ENCODE data around the gene ERICH3.

Gene ERICH3

GRCh38 chr1:74618974-74619373 lies 54.6 kb downstream of the ERICH3 start:
- Histone ChIP-seq H3K27ac (no peak overlapping the region), H3K4me3 (no peak overlapping the region), H3K36me3 (ENCODE audit: insufficient read depth, low read length) (no peaks in the 10 kb centered on the region), H3K9me3 (ENCODE audit: low read depth, low read length) (no peaks in the 10 kb centered on the region), H3K9ac (ENCODE audit: insufficient read length) (no peak overlapping the region)
- TF ChIP-seq EZH2 (IDR thresholded peaks at IDR 0.05) (no peak), FOXP2 (optimal IDR thresholded peaks at IDR 0.05; ENCODE audit: control extremely low read depth, extremely low read length, insufficient read depth) (no peak)
- DNase-seq (ENCODE audit: low read depth, low spot score) = no peak

DNA sequence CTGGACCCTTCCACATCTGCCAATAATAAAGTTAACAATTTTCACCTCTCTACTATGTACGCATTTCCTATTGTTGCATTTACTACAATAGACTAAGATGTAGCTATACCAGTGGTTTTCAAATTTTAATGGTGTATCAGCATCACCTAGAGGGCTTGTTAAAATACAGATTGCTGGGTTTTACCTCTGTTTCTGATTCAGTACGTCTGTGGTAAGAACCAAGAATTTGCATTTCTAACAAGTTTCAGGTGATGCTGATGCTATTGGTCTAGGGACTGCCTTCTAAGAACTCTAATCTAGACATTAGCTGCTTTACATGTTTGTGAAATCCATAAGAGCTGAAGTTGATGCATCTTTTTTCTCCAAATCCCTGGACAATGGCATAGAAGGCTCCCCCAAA lies 59.7 kb downstream of the ERICH3 start:
- DNase-seq (ENCODE audit: low read depth, low spot score) = no peak
- TF ChIP-seq FOXP2 (optimal IDR thresholded peaks at IDR 0.05; ENCODE audit: control extremely low read depth, extremely low read length, insufficient read depth) (no peak), EZH2 (IDR thresholded peaks at IDR 0.05) (no peak), POLR2AphosphoS5 (IDR thresholded peaks at IDR 0.05; ENCODE audit: borderline replicate concordance, low read depth, low read length) (no peak)
- Histone ChIP-seq H3K4me3 (no peak overlapping the region), H3K9me3 (ENCODE audit: low read depth, low read length) (no peaks in the 10 kb centered on the region), H3K36me3 (ENCODE audit: insufficient read depth, low read length) (no peaks in the 10 kb centered on the region), H3K27ac (no peak overlapping the region), H3K9ac (ENCODE audit: insufficient read length) (no peak overlapping the region)

DNA sequence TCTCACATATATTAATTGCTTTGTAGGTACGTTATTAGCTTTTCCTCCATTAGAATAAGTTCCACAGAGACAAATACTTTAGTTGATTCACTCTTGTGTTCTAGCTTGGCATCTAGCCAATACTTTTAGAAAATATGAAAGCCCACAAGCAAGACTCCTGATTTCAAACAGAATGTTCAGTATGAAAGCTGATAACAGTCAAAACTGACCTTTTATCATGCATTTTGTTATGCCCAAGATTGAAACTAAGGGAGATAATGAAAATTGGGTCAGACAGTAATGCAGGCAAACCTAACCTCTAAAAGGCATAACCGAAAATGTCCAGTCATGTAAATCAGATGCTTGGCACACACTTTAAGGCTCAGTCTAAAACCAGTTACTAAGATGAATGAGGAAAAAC lies 61.7 kb downstream of the ERICH3 start:
- H3K4me3 ChIP-seq = no peak overlapping the region
- DNase-seq (ENCODE audit: low read depth, low spot score) = no peak
- no peak for TF ChIP-seq FOXP2 (optimal IDR thresholded peaks at IDR 0.05; ENCODE audit: control extremely low read depth, extremely low read length, insufficient read depth)
- TF ChIP-seq EZH2 (IDR thresholded peaks at IDR 0.05) = no peak
- no peak for TF ChIP-seq POLR2AphosphoS5 (IDR thresholded peaks at IDR 0.05; ENCODE audit: borderline replicate concordance, low read depth, low read length)
- no peak overlapping the region for H3K9ac ChIP-seq (ENCODE audit: insufficient read length)
- no peak overlapping the region for H3K27ac ChIP-seq
- H3K9me3 ChIP-seq (ENCODE audit: low read depth, low read length) = no peaks in the 10 kb centered on the region
- H3K36me3 ChIP-seq (ENCODE audit: insufficient read depth, low read length) = no peaks in the 10 kb centered on the region

GRCh38 chr1:74610961-74611360 lies 62.6 kb downstream of the ERICH3 start:
- H3K36me3 ChIP-seq (ENCODE audit: insufficient read depth, low read length) = no peaks in the 10 kb centered on the region
- H3K9me3 ChIP-seq (ENCODE audit: low read depth, low read length) = no peaks in the 10 kb centered on the region
- no peak for DNase-seq (ENCODE audit: low read depth, low spot score)
- H3K27ac ChIP-seq = no peak overlapping the region
- no peak overlapping the region for H3K4me3 ChIP-seq
- TF ChIP-seq POLR2AphosphoS5 (IDR thresholded peaks at IDR 0.05; ENCODE audit: borderline replicate concordance, low read depth, low read length) (no peak), EZH2 (IDR thresholded peaks at IDR 0.05) (no peak), FOXP2 (optimal IDR thresholded peaks at IDR 0.05; ENCODE audit: control extremely low read depth, extremely low read length, insufficient read depth) (no peak)
- no peak overlapping the region for H3K9ac ChIP-seq (ENCODE audit: insufficient read length)

DNA sequence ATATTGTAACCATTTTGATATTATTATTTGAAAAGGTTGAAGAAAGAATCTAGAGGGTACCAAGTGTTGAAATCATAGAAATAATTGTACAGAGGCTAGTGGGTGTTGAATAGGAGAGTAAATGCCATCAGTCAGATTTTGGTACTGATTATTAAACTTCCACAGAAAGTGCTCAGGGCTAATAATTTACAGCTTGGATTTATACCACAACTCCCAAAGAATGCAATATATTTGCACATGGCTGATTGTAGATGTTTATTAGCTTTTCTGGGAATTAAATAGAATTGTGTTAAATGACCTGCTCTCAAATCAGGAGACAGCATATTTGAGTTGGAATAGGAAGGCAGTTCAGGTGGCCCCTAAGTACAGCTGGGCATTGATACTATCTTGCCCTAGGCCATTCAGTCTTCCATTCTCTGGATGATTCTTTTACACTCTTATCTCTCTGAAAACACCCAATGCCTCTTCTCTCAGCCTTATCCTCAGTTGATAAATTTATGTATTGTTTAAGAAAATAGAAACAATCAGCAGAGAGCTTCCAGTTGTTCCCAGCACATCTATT lies 63.7 kb downstream of the ERICH3 start:
- no peak overlapping the region for H3K4me3 ChIP-seq
- no peak for DNase-seq (ENCODE audit: low read depth, low spot score)
- no peak overlapping the region for H3K27ac ChIP-seq
- no peak for TF ChIP-seq POLR2AphosphoS5 (IDR thresholded peaks at IDR 0.05; ENCODE audit: borderline replicate concordance, low read depth, low read length)
- no peak for TF ChIP-seq FOXP2 (optimal IDR thresholded peaks at IDR 0.05; ENCODE audit: control extremely low read depth, extremely low read length, insufficient read depth)
- TF ChIP-seq EZH2 (IDR thresholded peaks at IDR 0.05) = no peak
- H3K36me3 ChIP-seq (ENCODE audit: insufficient read depth, low read length) = no peaks in the 10 kb centered on the region
- no peak overlapping the region for H3K9ac ChIP-seq (ENCODE audit: insufficient read length)
- H3K9me3 ChIP-seq (ENCODE audit: low read depth, low read length) = no peaks in the 10 kb centered on the region

DNA sequence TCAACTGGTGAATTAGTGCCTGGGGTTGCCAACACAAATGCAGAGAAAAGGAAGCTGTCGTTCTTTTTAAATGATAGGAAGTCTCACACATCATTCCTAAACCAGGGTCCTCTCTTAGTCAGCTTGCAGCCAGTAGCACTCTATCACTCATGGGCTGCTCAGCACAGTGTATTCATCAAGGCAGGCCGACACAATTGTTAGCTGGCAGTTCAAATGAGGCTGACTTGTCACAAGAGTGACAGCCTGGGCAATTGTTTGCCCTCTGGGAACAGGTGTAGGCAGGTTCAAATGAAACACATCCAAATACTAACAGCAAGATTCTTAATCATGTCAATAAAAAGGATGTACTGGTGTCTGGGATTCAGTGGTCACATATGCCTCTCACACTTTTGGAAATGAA lies 76.9 kb downstream of the ERICH3 start:
- H3K4me3 ChIP-seq = no peak overlapping the region
- no peaks in the 10 kb centered on the region for H3K9me3 ChIP-seq (ENCODE audit: low read depth, low read length)
- H3K27ac ChIP-seq = no peak overlapping the region
- no peak overlapping the region for H3K9ac ChIP-seq (ENCODE audit: insufficient read length)
- DNase-seq (ENCODE audit: low read depth, low spot score) = no peak
- no peak for TF ChIP-seq POLR2AphosphoS5 (IDR thresholded peaks at IDR 0.05; ENCODE audit: borderline replicate concordance, low read depth, low read length)
- TF ChIP-seq EZH2 (IDR thresholded peaks at IDR 0.05) = no peak
- TF ChIP-seq FOXP2 (optimal IDR thresholded peaks at IDR 0.05; ENCODE audit: control extremely low read depth, extremely low read length, insufficient read depth) = no peak
- no peaks in the 10 kb centered on the region for H3K36me3 ChIP-seq (ENCODE audit: insufficient read depth, low read length)

- no peak for DNase-seq (ENCODE audit: low read depth, low spot score)
- Histone ChIP-seq H3K27ac (no peak overlapping the region), H3K9me3 (ENCODE audit: low read depth, low read length) (no peaks in the 10 kb centered on the region), H3K4me3 (no peak overlapping the region), H3K9ac (ENCODE audit: insufficient read length) (no peak overlapping the region), H3K36me3 (ENCODE audit: insufficient read depth, low read length) (no peaks in the 10 kb centered on the region)
- TF ChIP-seq EZH2 (IDR thresholded peaks at IDR 0.05) (no peak), FOXP2 (optimal IDR thresholded peaks at IDR 0.05; ENCODE audit: control extremely low read depth, extremely low read length, insufficient read depth) (no peak), POLR2AphosphoS5 (IDR thresholded peaks at IDR 0.05; ENCODE audit: borderline replicate concordance, low read depth, low read length) (no peak)
Measured at GRCh38 chr1:74593887-74594866, 79.4 kb downstream of the ERICH3 start.

DNA sequence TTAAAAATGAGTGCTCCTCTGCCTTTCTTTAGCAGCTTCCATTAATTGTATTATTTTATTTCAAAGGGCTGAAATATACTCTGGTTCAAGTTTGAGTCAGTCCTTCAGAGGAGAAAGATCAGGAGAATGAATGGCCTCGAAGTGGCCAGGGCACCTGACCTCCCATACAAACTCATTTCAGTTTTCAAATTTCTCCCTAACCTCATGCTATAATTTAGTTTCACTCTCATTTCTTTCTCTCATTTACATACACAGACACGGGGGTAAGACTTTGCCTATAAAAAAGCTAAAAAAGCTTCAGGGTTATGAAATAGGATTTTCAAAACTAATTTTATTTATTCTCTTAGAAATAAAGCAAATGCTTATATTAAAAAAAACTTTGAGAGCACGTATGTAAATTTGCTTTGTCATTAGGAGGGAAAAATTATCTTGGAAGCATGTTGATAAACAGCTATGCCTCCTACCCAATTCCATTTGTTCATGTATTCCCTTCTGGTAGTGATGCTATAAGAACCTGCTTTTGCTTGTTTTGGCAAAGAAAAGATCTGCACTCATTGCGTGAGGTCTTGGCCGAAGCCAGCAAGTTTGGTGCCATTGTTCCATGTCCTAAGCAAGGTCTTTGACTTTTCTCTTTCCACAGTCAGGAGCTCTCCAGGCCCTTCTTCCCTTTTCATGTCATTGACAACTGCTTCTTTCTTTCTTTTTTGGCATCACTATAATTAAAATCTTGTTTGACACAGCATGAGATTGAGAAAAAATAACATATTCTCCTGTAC lies 80.8 kb downstream of the ERICH3 start:
- H3K27ac ChIP-seq = no peak overlapping the region
- no peaks in the 10 kb centered on the region for H3K9me3 ChIP-seq (ENCODE audit: low read depth, low read length)
- no peaks in the 10 kb centered on the region for H3K36me3 ChIP-seq (ENCODE audit: insufficient read depth, low read length)
- DNase-seq (ENCODE audit: low read depth, low spot score) = no peak
- TF ChIP-seq FOXP2 (optimal IDR thresholded peaks at IDR 0.05; ENCODE audit: control extremely low read depth, extremely low read length, insufficient read depth) (no peak), EZH2 (IDR thresholded peaks at IDR 0.05) (no peak), POLR2AphosphoS5 (IDR thresholded peaks at IDR 0.05; ENCODE audit: borderline replicate concordance, low read depth, low read length) (no peak)
- H3K4me3 ChIP-seq = no peak overlapping the region
- no peak overlapping the region for H3K9ac ChIP-seq (ENCODE audit: insufficient read length)

Measured in SK-N-MC (cell line).